Hematopoietic multipotent progenitor cell treated with erythropoietin and hydrocortisone succinate and interleukin-3 and kit ligand, for 6 days (in vitro differentiated cells): ENCODE measurements around the gene AKAP6.
A peak's percentile ranks its signal among the peaks of the same experiment; 100 is the strongest.

Experiments
- DNase-seq: peaks from one replicate; pipeline ENCODE4 v3.0.0-alpha.2; 2015

AKAP6 gene

DNA sequence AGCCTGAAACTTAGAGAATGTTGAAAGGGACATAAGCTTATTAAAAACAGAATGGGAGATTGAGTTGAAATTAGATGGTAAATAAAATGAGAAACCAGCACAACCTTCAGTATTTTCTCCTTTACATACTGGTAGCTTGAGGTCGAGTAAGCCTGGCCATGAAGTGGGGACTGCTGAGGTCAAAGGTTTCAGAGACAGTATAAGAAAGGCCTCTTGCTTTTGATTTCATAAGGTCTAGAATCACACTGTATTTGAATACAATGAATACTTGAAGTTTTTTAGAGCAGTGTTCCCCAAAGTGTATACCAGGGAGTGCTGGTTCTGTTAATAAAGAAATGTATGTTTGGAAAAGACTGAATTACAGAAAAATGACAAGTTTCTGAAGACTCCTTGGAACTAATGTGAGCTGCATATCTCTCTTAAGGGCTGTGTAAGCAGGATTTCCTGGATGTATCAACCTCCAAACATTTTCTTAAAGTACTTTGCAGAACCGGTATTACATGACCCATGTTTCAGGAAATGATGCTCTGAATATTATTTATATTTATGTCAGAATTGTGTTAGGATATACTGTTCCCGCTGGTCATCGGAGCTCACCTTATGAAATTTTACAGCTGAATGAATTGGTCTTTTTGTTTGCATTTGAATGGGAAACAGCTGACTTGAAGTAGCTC lies 85.0 kb downstream of the AKAP6 start:
- no peak for DNase-seq

- no peak for DNase-seq
Measured at GRCh38 chr14:32414808-32415255, 85.7 kb downstream of the AKAP6 start.

DNA sequence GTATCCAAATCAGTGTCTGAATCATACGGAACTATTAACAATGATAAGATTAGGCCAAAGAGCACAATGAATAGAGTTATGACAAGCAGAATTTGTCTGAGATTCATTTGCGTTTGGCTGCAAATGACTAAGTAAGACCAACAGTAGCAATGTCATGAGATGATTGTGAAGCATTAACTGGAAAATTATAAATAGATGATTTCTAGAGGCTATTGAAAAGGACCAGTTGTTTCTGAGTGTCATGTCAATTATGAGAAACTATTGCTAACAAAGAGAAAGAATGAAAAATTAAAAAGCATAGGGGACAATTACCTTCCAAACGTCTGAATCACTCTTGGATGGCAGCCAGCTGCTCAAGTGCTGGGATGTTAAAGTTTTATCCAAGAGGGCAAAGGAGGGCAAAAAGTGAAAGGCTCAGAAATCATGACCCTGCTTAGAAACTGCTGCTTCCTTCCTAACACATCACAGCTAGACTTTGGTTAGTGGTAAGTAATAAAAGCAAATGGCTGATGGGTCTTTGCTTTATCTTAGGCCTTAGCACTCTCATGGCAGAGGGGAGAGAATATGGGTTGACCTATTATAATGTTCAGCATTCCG lies 89.0 kb downstream of the AKAP6 start:
- no peak for DNase-seq

DNA sequence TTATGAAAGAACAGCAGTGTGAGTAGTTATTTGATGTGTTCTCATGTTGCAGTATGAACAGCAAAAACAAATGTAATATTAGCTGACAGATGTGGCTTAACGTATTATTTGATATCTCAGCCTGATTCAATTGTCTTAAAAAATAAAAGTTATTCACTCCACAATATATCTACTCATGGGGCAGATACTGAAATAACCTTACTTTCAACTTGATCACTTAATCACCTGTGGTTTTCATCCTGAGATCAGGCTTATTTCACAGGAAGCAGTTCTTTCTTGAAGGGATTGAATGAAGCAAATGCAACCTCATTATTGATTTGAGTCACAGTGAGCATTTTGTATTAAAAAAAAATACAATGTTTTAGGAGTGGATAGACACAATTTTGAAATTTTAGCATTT lies 90.3 kb downstream of the AKAP6 start:
- no peak for DNase-seq

- DNase-seq, result no peak
Measured at GRCh38 chr14:32421781-32422180, 92.7 kb downstream of the AKAP6 start.

DNA sequence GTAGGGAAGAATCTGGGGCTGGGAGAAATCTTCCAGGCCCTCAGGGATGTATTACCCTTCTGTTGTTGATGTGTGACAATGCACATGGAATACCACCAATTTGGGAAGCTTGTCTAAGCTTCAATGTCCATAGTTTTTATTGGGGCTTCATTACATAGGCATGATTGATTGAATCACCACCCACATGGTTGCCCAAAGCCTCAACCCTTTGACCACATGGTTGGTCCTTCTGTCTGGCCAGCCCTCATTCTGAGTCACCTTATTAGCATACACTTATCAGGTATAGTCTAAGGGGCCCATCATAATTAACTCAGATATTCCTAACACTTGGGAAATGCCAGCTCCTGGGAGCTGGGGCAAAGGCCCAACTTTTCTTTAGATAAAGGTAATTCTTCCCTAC lies 93.3 kb downstream of the AKAP6 start:
- no peak for DNase-seq

- no peak for DNase-seq
Measured at GRCh38 chr14:32426028-32426427, 96.9 kb downstream of the AKAP6 start.

DNA sequence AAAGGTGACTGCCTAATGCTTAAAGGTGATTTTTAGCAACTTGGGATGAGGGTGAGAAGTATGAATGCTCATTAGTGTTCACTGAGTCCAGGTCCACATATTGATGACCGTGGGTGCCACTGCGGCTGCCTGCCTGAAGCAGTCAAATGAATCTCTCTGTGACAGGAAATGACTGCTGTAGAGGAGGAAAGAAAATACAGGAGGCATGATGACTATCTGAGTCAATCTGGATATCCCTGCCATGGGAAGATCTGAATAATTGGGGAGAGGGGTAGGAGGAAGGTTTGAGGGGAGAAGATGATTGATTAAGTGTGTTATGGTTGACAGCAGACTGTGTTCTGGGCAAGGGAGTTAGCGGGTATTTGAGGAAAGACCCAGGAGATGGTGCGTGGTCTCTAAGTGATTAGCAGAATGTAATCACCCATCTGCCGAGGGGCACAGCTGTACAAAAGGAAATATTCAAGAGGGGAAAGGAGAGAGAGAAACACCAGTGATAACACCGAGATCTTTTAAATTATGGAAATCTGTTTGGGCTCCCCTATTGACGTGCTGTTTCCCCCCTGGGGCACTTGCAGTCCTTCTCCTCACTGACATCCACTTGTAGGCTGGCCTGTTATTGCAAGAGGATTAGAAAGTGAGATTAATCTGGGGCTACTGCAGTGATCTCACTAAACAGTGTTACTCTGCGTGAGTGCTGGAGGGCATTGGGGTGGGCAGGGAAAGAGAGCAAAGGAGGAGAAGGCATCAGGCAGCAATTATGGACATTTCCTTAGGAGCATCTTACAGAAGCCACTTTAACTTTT lies 97.7 kb downstream of the AKAP6 start:
- no peak for DNase-seq

GRCh38 chr14:32427726-32428528 lies 98.8 kb downstream of the AKAP6 start:
- no peak for DNase-seq

GRCh38 chr14:32428875-32429274 lies 99.8 kb downstream of the AKAP6 start:
- no peak for DNase-seq

DNA sequence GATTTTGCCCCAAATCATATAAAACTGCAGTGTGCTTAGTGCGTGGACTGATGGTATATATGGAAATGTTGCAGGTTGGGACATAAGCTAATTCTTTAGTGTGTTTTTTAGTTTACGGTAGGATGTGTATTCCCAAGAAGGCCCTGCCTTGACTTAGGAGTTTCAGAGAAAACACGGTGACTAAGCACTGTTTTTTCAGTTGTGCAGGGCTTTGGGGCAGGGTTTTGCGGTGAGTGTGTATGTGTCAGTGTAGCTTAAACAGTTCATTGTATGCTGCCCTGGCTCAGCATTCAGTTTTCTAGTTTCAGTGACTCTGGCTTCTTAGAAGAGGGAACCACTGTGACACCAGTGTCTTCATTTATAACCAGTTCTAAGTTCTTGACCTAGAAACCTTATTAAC lies 101.2 kb downstream of the AKAP6 start:
- no peak for DNase-seq

DNA sequence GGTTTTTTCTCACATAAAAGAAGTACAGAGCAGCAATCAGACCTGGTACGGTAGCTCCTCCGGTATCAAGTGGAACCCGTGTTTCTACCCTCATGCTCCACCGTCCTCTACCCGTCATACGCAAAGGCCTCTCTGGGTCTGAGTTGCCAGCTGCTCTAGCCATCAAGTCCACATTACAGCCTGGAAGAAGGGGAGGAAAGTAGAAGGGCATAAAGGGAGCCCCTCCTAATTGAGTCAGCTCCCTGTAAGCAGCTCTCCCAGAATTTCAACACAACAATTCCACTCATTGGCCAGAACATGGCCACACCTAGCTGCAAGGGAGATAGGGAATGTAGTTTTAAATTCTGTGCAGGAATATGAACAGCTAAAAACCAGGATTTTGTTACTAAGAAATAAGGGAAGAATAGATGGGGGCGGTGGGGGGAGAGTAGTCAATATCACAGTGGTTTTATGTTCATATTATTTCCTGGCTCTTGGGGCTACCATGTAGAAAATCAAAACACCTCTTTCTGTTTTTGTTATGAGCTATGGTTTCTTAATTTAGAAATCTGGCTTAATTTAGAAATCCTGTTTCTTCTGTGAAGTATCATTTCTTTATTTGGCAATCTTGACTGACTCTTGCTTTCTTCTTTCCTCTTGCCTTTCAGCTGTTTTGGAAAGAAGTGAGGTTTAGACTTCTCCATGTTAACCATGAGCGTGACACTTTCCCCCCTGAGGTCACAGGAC lies 103.9 kb downstream of the AKAP6 start:
- no peak for DNase-seq

- DNase-seq, result peak; percentile 54
Measured at GRCh38 chr14:32434180-32434579, 105.1 kb downstream of the AKAP6 start.

- no peak for DNase-seq
Measured at GRCh38 chr14:32434880-32435279, 105.8 kb downstream of the AKAP6 start.

DNA sequence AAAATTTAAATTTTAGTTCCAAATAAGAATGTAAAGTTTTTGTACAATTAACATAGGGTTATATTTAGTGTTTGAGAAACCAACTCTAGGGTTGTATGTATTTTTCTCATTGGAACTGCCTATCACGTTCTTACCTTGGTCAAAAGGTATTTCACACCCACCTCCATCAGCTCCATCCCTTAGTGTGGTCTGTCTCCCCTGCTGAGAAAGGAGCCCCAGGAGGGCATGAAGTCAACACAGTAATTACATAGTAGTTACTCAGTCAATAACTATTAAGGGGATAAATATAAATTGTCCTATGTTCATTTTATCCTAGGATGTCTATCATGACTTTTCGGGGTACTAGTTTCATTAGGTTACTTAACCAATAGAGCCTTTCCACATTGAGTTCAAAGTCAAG lies 106.3 kb downstream of the AKAP6 start:
- DNase-seq, result no peak

- DNase-seq, result no peak
Measured at GRCh38 chr14:32436993-32437392, 107.9 kb downstream of the AKAP6 start.

DNA sequence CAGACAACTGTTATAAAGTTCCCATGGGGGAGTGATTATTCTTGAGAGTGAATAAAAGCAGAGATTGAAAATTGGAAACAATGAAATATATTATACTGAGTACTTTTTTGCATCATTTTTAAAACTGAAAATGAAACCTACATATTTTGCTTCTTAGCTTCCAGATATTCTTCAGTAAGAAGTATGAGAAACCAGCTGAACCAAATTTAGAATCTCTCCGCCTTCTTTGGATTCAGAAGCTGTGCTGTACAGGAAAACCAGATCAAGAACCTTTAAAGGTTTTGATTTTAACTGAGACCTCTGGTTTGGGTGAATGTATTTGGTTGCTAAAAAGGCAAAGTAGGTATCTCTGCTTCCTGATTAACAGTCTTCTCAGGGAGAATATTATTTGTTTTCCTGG lies 109.4 kb downstream of the AKAP6 start:
- DNase-seq, result no peak

DNA sequence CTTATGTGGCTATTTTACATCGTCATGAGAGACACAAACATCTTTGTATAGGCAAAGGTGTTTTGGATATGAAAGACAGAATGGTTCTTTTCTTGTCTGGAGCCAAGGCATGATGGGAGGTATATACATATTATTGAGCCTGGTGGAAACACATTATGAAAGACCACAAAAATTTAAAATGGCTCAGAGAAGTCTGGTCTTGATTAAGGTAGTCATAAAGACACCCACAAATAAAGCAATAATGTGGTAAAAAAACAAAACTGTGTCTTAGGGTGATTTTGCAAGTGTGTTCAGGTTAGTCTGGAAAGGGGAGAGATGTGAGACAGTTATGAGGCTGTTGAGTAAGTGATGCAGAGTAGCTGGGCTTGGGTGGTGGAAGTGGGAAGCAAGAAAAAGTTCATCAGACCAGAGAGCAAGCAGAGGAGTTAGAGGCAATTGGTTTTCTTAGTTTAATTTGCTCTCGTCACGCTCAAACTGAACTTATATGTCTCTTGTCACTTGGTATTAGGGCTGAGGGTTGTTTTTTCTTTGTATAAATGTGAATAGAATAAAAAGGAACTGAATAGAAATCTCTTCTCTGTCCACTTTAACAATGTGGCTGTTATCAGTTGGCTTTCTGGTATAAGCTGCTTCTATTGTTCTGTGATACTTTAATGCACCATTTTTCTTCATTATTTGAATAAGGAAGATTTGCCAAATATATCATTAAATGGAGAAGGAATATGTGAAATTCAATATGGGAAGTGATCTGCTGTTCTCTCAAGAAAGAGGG lies 115.0 kb downstream of the AKAP6 start:
- no peak for DNase-seq

DNA sequence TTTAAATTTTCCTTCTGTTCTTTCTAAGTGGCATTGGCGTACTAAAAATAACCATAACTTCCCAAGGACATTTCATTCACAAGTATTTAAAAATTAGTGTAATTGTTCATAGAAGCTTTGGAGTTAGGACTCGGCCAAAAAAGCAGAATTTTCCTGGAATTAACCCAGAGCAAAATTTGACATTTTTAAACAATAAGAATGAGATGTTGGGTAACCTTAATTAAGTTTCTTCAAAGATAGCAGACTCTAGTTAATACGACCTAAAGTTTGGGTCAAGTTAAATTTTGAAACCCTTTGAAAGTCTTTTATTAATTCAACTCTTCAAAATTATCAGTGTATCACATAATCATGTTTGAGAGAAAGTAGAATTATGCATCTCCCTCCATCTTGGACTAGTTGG lies 118.3 kb downstream of the AKAP6 start:
- no peak for DNase-seq

GRCh38 chr14:32449648-32450047 lies 120.5 kb downstream of the AKAP6 start:
- no peak for DNase-seq

DNA sequence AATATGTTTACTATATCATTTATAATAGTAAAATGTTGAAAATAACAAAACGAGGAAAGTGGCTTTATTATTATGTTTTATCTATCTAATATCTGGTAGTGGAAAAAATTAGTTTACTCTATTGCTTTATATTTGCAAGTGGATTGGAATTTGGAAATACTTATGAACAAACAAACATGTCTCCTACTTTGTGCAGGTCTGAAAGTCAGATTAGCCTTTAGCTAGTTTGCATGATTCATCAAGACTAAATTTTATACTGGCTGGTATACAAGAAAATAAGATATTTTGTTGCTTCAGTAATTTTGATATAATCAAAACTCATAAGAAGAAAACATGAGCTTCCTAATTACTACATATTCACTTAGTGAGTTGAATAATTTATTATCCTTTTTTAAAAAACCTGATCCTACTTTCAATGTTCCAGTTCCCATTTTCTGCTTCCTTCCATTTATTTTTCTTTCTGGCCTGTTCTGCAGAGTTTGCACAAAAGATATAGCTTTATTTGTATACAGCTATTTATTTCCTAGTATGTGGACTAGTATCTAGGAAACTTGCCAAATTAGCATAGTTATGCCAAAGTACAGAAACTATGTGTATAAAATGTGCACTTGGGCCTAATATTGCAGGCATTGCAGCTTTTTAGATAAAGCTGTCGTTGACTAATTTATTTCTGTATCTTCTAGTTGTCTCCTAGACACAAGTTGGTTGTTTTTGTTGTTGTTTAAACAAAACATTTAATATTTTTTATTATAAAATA lies 122.0 kb downstream of the AKAP6 start:
- DNase-seq, result no peak
